Adrenal gland (tissue), 5 donors: ENCODE measurements around the gene KIAA0586.

Experiments used
- CTCF ChIP-seq, 6 experiments: fragments of 450-650 bp in 4 of 6; fragments of 200-600 bp in 2 of 6; sonication (generic) in 1 of 6; IDR thresholded peaks; 1 replicate in 5 of 6; 2 replicates in 1 of 6; pipeline versions ENCODE4 v1.5.1 to v1.8.0; 2016 to 2021; ENCODE audit warnings: antibody characterized with exemption in 6 of 6, mild to moderate bottlenecking in 2 of 6, moderate library complexity in 1 of 6
- POLR2A ChIP-seq, 2 donors: fragments of 450-650 bp; IDR thresholded peaks; one replicate each; pipeline ENCODE4 v1.6.1; 2017; ENCODE audit warnings: antibody characterized with exemption in 2 of 2, mild to moderate bottlenecking in 2 of 2, moderate library complexity in 1 of 2
- donor health status: DM: no; HTN: no; CAD: no.

GRCh38 chr14:58571769-58572472, 144.4 kb downstream of the KIAA0586 start:
- no peak for TF ChIP-seq CTCF (IDR thresholded peaks at IDR 0.05)
- no peak for TF ChIP-seq POLR2A (IDR thresholded peaks at IDR 0.05)
